ENCODE data around the gene CCHCR1.
"Not testable (repeated sequence)": the region's sequence is repeated elsewhere in the genome, so short reads cannot be mapped to it uniquely, and the experiment has no call there.

CCHCR1 gene

GRCh38 chr6:31171931-31172905 lies 14.6 kb upstream of the CCHCR1 start:
- in situ Hi-C loops (cut with MboI; ENCODE audit: low sequenced_read_pairs, unreplicated experiment), result no loop called here
- no peak for DNase-seq (ENCODE audit: low spot score)
- TF ChIP-seq, protein P1, sequence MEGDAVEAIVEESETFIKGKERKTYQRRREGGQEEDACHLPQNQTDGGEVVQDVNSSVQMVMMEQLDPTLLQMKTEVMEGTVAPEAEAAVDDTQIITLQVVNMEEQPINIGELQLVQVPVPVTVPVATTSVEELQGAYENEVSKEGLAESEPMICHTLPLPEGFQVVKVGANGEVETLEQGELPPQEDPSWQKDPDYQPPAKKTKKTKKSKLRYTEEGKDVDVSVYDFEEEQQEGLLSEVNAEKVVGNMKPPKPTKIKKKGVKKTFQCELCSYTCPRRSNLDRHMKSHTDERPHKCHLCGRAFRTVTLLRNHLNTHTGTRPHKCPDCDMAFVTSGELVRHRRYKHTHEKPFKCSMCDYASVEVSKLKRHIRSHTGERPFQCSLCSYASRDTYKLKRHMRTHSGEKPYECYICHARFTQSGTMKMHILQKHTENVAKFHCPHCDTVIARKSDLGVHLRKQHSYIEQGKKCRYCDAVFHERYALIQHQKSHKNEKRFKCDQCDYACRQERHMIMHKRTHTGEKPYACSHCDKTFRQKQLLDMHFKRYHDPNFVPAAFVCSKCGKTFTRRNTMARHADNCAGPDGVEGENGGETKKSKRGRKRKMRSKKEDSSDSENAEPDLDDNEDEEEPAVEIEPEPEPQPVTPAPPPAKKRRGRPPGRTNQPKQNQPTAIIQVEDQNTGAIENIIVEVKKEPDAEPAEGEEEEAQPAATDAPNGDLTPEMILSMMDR (IDR thresholded peaks at IDR 0.05; ENCODE audit: borderline replicate concordance, control extremely low read depth, extremely low read depth, insufficient read depth, missing control alignments), result no peak

GRCh38 chr6:31170987-31171671 lies 13.5 kb upstream of the CCHCR1 start:
- no peak for DNase-seq (ENCODE audit: low spot score)
- in situ Hi-C loops (cut with MboI; ENCODE audit: low sequenced_read_pairs, unreplicated experiment), result no loop called here
- TF ChIP-seq, protein P1 (IDR thresholded peaks at IDR 0.05; ENCODE audit: borderline replicate concordance, control extremely low read depth, extremely low read depth, insufficient read depth, missing control alignments), result no peak

GRCh38 chr6:31170600-31170881 lies 12.9 kb upstream of the CCHCR1 start, which contains the start of gene POU5F1:
TSS of gene POU5F1 (minus strand) at chr6:31170682. CDS start at chr6:31170620, 62 bp downstream.
- DNase-seq (ENCODE audit: low spot score), result no peak
- TF ChIP-seq, protein P1 (IDR thresholded peaks at IDR 0.05; ENCODE audit: borderline replicate concordance, control extremely low read depth, extremely low read depth, insufficient read depth, missing control alignments), result no peak
- in situ Hi-C loops (cut with MboI; ENCODE audit: low sequenced_read_pairs, unreplicated experiment), result no loop called here

DNA sequence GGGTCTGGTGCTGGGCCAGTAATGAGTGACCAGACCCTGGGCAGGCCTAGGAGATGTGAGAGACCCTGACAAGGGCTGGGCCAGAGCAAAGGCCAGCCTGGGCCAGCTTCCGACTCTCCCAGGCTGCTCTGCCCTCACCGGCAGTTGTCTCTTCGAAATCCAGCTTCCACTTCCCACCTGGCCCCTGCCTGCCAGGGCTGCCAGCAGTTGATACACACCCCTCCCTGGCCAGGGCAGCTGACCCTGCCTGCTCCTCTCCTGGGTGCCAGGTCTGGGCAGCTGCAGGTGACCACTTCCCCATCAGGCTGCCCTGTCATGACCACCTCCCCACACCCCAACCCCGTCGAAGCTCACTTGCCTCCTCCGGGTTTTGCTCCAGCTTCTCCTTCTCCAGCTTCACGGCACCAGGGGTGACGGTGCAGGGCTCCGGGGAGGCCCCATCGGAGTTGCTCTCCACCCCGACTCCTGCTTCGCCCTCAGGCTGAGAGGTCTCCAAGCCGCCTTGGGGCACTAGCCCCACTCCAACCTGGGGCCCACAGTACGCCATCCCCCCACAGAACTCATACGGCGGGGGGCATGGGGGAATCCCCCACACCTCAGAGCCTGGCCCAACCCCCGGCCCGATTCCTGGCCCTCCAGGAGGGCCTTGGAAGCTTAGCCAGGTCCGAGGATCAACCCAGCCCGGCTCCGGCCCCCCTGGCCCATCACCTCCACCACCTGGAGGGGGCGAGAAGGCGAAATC lies 12.4 kb upstream of the CCHCR1 start:
- in situ Hi-C loops (cut with MboI; ENCODE audit: low sequenced_read_pairs, unreplicated experiment); DNase-seq (ENCODE audit: low spot score): not testable (repeated sequence)

DNA sequence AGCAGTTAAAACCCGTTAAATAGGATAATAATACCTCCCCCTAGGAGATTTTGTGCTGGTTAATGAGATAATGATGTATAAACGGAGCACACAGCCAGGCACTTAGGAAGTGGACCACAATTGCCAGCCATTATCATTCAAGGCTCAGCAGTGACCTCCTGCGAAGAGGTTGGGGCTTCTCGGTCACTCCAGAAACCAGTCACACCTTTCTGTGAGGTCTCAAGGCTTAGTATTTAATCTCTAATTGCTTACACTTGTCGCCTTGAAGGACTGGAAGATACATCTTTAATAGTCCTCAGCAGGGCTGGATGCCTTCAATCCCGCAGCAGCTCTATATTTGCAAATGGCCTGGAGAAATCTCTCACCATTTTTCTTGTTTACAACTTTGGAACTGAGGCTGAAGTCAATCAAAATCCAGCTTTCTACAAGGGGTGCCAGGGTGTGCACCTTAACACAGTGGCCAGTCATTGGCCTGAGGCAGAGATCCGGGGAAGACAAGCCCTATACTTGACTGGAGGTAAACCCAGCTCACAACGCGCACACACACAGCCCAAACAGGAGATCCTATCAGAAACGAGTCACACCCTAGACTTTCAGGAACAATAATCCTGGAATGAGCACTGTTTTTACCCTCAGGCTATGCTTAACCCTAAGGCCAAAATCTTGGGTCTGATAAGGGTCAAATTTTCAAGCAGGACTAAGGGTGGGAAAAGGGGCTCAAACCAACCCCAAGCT lies 11.7 kb upstream of the CCHCR1 start:
- DNase-seq (ENCODE audit: low spot score), result no peak
- in situ Hi-C loops (cut with MboI; ENCODE audit: low sequenced_read_pairs, unreplicated experiment), result no loop called here
- TF ChIP-seq, protein P1 (IDR thresholded peaks at IDR 0.05; ENCODE audit: borderline replicate concordance, control extremely low read depth, extremely low read depth, insufficient read depth, missing control alignments), result no peak

DNA sequence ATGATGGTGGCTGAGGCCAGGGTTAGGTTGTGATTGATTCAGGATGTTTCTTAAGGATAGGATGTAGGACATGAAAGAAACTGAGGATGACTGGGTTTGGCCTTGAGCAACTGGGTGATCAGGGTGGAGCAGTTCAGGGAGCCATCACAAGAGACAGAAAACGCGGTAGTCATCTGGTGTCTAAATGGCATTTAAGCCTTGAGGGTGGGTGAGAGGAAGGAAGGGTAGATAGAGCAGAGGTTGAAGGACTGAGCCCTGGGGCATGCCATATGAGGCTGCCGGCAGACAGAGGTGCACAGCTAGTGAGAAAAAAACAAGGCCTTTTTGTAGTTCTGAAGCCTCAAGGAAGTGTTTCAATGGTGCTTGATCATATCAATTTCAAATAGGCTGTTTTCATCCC lies 11.0 kb upstream of the CCHCR1 start:
- no peak for DNase-seq (ENCODE audit: low spot score)
- TF ChIP-seq, protein P1 (IDR thresholded peaks at IDR 0.05; ENCODE audit: borderline replicate concordance, control extremely low read depth, extremely low read depth, insufficient read depth, missing control alignments), result no peak
- in situ Hi-C loops (cut with MboI; ENCODE audit: low sequenced_read_pairs, unreplicated experiment), result no loop called here
